ENCODE data around the gene GPC5. TPM values are rescaled to one million over a fixed set of nuclear protein-coding genes. Genes with fewer than 3 reads are reported as not detected.

Gene GPC5
- total and polyA plus RNA-seq, 2 of the 8 experiments (the other 6 are each of a cell fraction or from before 2014, with no cell fraction given) = 0.20 to 0.39 TPM

- TF ChIP-seq CHD7 (IDR thresholded peaks at IDR 0.05; ENCODE audit: insufficient replicate concordance, low read length) (no peak), USF2 (IDR thresholded peaks at IDR 0.05; ENCODE audit: low read length) (0 out of 2 replicates have a peak, but pooled peaks have one; percentile 9), POLR2A (IDR thresholded peaks at IDR 0.05; ENCODE audit: control extremely low read depth in 1 of 2, low read depth in 2 of 2, low read length in 2 of 2) (peak in 1 of 2 experiments; percentile 90; a peak in 1 of 3 replicates), CHD2 (IDR thresholded peaks at IDR 0.05; ENCODE audit: low read length) (no peak)
Measured at GRCh38 chr13:91358387-91358782, 40.0 kb upstream of the GPC5 start (continued).

Data from H1 (cell line).